Measurements from ENCODE around the gene UBE3D. TPM values are rescaled to one million over a fixed set of nuclear protein-coding genes. Genes with fewer than 3 reads are reported as not detected.
"Not testable (repeated sequence)": the region's sequence is repeated elsewhere in the genome, so short reads cannot be mapped to it uniquely, and the experiment has no call there.

UBE3D gene
- polyA plus RNA-seq, 3 donors from 2014 or later: 3.1 to 4.1 (median 3.2) TPM

GRCh38 chr6:82861121-82861520 lies 204.5 kb downstream of the UBE3D start:
- DNase-seq: no peak
- no peaks in the 10 kb centered on the region for H3K36me3 Mint-ChIP-seq
- peaks cover 0 to 4% (median under 1%) of the 10 kb centered on the region in 6 donors for H3K9me3 Mint-ChIP-seq
- no peaks in the 10 kb centered on the region for H3K4me1 Mint-ChIP-seq
- peaks cover 0 to 4% (median 4%) of the 10 kb centered on the region in 3 donors for H3K27me3 Mint-ChIP-seq (ENCODE audit: low read depth in 3 of 3)
- H3K27ac Mint-ChIP-seq: no peak overlapping the region
- H3K4me3 Mint-ChIP-seq: no peak overlapping the region

- not testable (repeated sequence) for H3K4me3 Mint-ChIP-seq; H3K27me3 Mint-ChIP-seq (ENCODE audit: low read depth in 3 of 3); DNase-seq; H3K27ac Mint-ChIP-seq; H3K36me3 Mint-ChIP-seq; H3K4me1 Mint-ChIP-seq
- H3K9me3 Mint-ChIP-seq: peaks cover 5 to 24% (median 11%) of the 10 kb centered on the region in 6 donors
Measured at GRCh38 chr6:82856077-82856476, 209.6 kb downstream of the UBE3D start.

- not testable (repeated sequence) for DNase-seq; H3K4me1 Mint-ChIP-seq; H3K27me3 Mint-ChIP-seq (ENCODE audit: low read depth in 3 of 3); H3K27ac Mint-ChIP-seq; H3K36me3 Mint-ChIP-seq; H3K4me3 Mint-ChIP-seq
- H3K9me3 Mint-ChIP-seq: peaks cover 6 to 36% (median 12%) of the 10 kb centered on the region in 6 donors
Measured at GRCh38 chr6:82852904-82853303, 212.7 kb downstream of the UBE3D start.

GRCh38 chr6:82843291-82843885 lies 222.3 kb downstream of the UBE3D start:
- no peak overlapping the region for H3K4me3 Mint-ChIP-seq
- H3K27ac Mint-ChIP-seq: no peak overlapping the region
- H3K9me3 Mint-ChIP-seq: peaks cover 0 to 5% (median 0%) of the 10 kb centered on the region in 6 donors
- H3K36me3 Mint-ChIP-seq: no peaks in the 10 kb centered on the region
- no peak for DNase-seq
- no peaks in the 10 kb centered on the region for H3K4me1 Mint-ChIP-seq
- peaks cover 0 to 2% (median 0%) of the 10 kb centered on the region in 3 donors for H3K27me3 Mint-ChIP-seq (ENCODE audit: low read depth in 3 of 3)

- Mint-ChIP-seq H3K27me3 (ENCODE audit: low read depth in 3 of 3) (peaks cover 0 to 2% (median 0%) of the 10 kb centered on the region in 3 donors), H3K4me3 (no peak overlapping the region), H3K36me3 (no peaks in the 10 kb centered on the region), H3K4me1 (no peaks in the 10 kb centered on the region), H3K9me3 (peaks cover 0 to 5% (median 0%) of the 10 kb centered on the region in 6 donors), H3K27ac (no peak overlapping the region)
- DNase-seq: no peak
Measured at GRCh38 chr6:82842721-82843120, 222.9 kb downstream of the UBE3D start.

Other genes starting within 250 kb of the UBE3D start
- gene DOP1A, start 1.8 kb upstream of the UBE3D start, polyA plus RNA-seq: 1 to 10 TPM; 2.3 to 4.7 (median 3.0) TPM
- gene PGM3, start 127.4 kb upstream of the UBE3D start, polyA plus RNA-seq: 1 to 10 TPM; 1.7 to 8.3 (median 7.8) TPM
- gene RWDD2A, start 127.5 kb upstream of the UBE3D start, polyA plus RNA-seq: 1 to 10 TPM in 1 of 3 donors, under 1 TPM in 2; 0.82 to 3.3 (median 0.83) TPM